Measurements from ENCODE around the gene ALDH3B2. TPM values are rescaled to one million over a fixed set of nuclear protein-coding genes. Genes with fewer than 3 reads are reported as not detected.

ALDH3B2 gene
- total RNA-seq, 6 experiments from 2014 or later = not detected

GRCh38 chr11:67615728-67616430 is 58.5 kb downstream of the ALDH3B2 start:
- no peak overlapping the region for H3K4me3 ChIP-seq
- peaks cover 0 to 8% (median 2%) of the 10 kb centered on the region in 4 donors for H3K36me3 ChIP-seq
- ATAC-seq = peak in 1 of 4 donors; percentile 20
- TF ChIP-seq CTCF (IDR thresholded peaks at IDR 0.05) (no peak), POLR2A (IDR thresholded peaks at IDR 0.05) (no peak)
- DNase-seq = peak in 2 of 3 donors; percentile 17 to 43
- peaks cover 0 to 7% (median 0%) of the 10 kb centered on the region in 4 donors for H3K4me1 ChIP-seq
- WGBS (ENCODE audit: insufficient coverage, low coverage, low lambda C conversion rate, missing lambda C conversion rate) = 50% methylated on average over 8 of the region's 34 CpGs
- no peaks in the 10 kb centered on the region for H3K9me3 ChIP-seq
- no peak overlapping the region for H3K27ac ChIP-seq
- intact Hi-C loops (cut with DNase I) = no loop called here
- no peaks in the 10 kb centered on the region for H3K27me3 ChIP-seq

GRCh38 chr11:67614730-67615714 is 59.4 kb downstream of the ALDH3B2 start:
- H3K27ac ChIP-seq = no peak overlapping the region
- H3K27me3 ChIP-seq = no peaks in the 10 kb centered on the region
- intact Hi-C loops (cut with DNase I) = no loop called here
- DNase-seq (peak; percentile 73 to 81 (median 77)), ATAC-seq (peak; percentile 83 to 87 (median 86))
- H3K9me3 ChIP-seq = no peaks in the 10 kb centered on the region
- H3K36me3 ChIP-seq = peaks cover 0 to 17% (median 6%) of the 10 kb centered on the region in 4 donors
- H3K4me1 ChIP-seq = peaks cover 0 to 7% (median 0%) of the 10 kb centered on the region in 4 donors
- TF ChIP-seq CTCF (IDR thresholded peaks at IDR 0.05) (peak; percentile 61 to 72 (median 66)), POLR2A (IDR thresholded peaks at IDR 0.05) (no peak)
- H3K4me3 ChIP-seq = no peak overlapping the region
- WGBS (ENCODE audit: insufficient coverage, low coverage, low lambda C conversion rate, missing lambda C conversion rate) = 60% methylated on average over 2 of the region's 18 CpGs

GRCh38 chr11:67613960-67614715 is 60.3 kb downstream of the ALDH3B2 start:
- intact Hi-C loops (cut with DNase I) = no loop called here
- TF ChIP-seq POLR2A (IDR thresholded peaks at IDR 0.05) (no peak), CTCF (IDR thresholded peaks at IDR 0.05) (peak; percentile 56 to 71 (median 64))
- Histone ChIP-seq H3K36me3 (peaks cover 0 to 26% (median 6%) of the 10 kb centered on the region in 4 donors), H3K27me3 (no peaks in the 10 kb centered on the region), H3K4me1 (peaks cover 0 to 7% (median 0%) of the 10 kb centered on the region in 4 donors), H3K9me3 (no peaks in the 10 kb centered on the region), H3K27ac (peak overlapping the region in 2 of 3 donors; percentile 16 to 33), H3K4me3 (peak overlapping the region in 2 of 3 donors; percentile 5 to 27)
- peak; percentile 57 to 75 (median 59) for DNase-seq
- ATAC-seq = peak; percentile 24 to 54 (median 46)
- 37% methylated on average over 6 of the region's 23 CpGs for WGBS (ENCODE audit: insufficient coverage, low coverage, low lambda C conversion rate, missing lambda C conversion rate)
